Esophagus squamous epithelium (tissue), 5 donors: ENCODE data around the gene HOPX. TPM values are rescaled to one million over a fixed set of nuclear protein-coding genes. Genes with fewer than 3 reads are reported as not detected.
"Not testable (repeated sequence)": the region's sequence is repeated elsewhere in the genome, so short reads cannot be mapped to it uniquely, and the experiment has no call there.

Experiments
- DNase-seq: peaks from one replicate; lab custom pipeline; 2025; lab: John Stamatoyannopoulos, UW
- H3K27ac ChIP-seq, 4 donors: fragments of 200-600 bp; sonication (generic); one replicate each; pipeline ENCODE4 v1.5.1; 2016 to 2019; ENCODE audit warnings: mild to moderate bottlenecking in 1 of 4
- H3K27me3 ChIP-seq, 4 donors: fragments of 200-600 bp; sonication (generic); 1 replicate in 3 of 4; 2 replicates in 1 of 4; pipeline versions ENCODE4 v1.5.1 to v1.6.0; 2017 to 2021; ENCODE audit warnings: antibody characterized with exemption in 1 of 4
- H3K36me3 ChIP-seq, 3 donors: fragments of 200-600 bp; sonication (generic); one replicate each; pipeline ENCODE4 v1.5.1; 2016 to 2019
- H3K4me1 ChIP-seq, 3 donors: fragments of 200-600 bp; sonication (generic); one replicate each; pipeline ENCODE4 v1.5.1; 2017 to 2019
- H3K4me3 ChIP-seq, 4 donors: fragments of 200-600 bp; sonication (generic); 1 replicate in 3 of 4; 2 replicates in 1 of 4; pipeline ENCODE4 v1.5.1; 2016 to 2019; ENCODE audit warnings: mild to moderate bottlenecking in 2 of 4, moderate library complexity in 1 of 4
- H3K9me3 ChIP-seq, 3 donors: fragments of 200-600 bp; sonication (generic); one replicate each; pipeline ENCODE4 v1.5.1; 2016 to 2019
- CTCF ChIP-seq, 6 experiments: fragments of 450-650 bp in 4 of 6; fragments of 200-600 bp in 2 of 6; sonication (generic) in 2 of 6; IDR thresholded peaks; one replicate each; pipeline ENCODE4 v1.5.1; 2016 to 2019; ENCODE audit warnings: antibody characterized with exemption in 6 of 6, mild to moderate bottlenecking in 4 of 6, moderate library complexity in 4 of 6
- POLR2A ChIP-seq, 4 donors: fragments of 450-650 bp; IDR thresholded peaks; one replicate each; pipeline ENCODE4 v1.6.1; 2017; ENCODE audit warnings: antibody characterized with exemption in 4 of 4, mild to moderate bottlenecking in 4 of 4, moderate library complexity in 3 of 4
- WGBS, 2 donors: methylation state at CpG; one replicate each; pipeline ENCODE4 v1.1.5; 2018; 5-methylcytosine and 5-hydroxymethylcytosine counted together
- intact Hi-C: fragments of 100-400 bp; cut with DNase I; formaldehyde crosslinking; loops from one replicate; pipeline ENCODE4 v1.15.0; 2022
- total RNA-seq, 4 donors: library from RNA; depleted of rRNA; stranded (reverse); fragments of >200 nt; gene quantifications; one replicate each; pipeline ENCODE4 v1.1.0, GENCODE V29; 2016
- donor health status: DM: yes; HTN: yes; CAD: no.

HOPX gene
- total RNA-seq, 4 donors from 2014 or later = 319 to 373 (median 338) TPM

GRCh38 chr4:56698329-56698728 lies 17.2 kb upstream of the HOPX start:
- TF ChIP-seq POLR2A (IDR thresholded peaks at IDR 0.05) (no peak), CTCF (IDR thresholded peaks at IDR 0.05) (no peak)
- Histone ChIP-seq H3K4me3 (no peak overlapping the region), H3K36me3 (no peaks in the 10 kb centered on the region), H3K9me3 (no peaks in the 10 kb centered on the region), H3K27me3 (no peaks in the 10 kb centered on the region), H3K4me1 (peaks cover 0 to 6% (median 0%) of the 10 kb centered on the region in 3 donors), H3K27ac (no peak overlapping the region)
- intact Hi-C loops = no loop called here
- WGBS, 2 donors = 88 to 90% methylated on average over 4 of the region's 4 CpGs
- no peak for DNase-seq

DNA sequence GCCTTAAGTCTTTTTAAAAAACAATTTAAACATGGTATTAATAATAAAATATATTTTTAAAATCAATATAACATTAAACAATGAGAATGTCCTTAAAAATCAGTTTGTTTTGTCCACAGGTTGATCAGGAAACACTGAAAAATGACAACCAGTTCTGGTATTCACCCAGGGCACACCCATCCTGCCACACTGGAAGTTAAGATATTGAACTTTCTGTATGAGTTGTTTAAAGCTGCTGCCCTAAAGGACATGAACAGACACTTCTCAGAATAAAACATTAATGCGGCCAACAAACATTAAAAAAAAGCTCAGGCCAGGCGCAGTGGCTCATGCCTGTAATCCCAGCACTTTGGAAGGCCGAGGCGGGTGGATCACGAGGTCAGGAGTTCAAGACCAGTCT lies 15.0 kb upstream of the HOPX start:
- 49 to 51% methylated on average over 5 of the region's 5 CpGs for WGBS, 2 donors
- TF ChIP-seq CTCF (IDR thresholded peaks at IDR 0.05) = no peak
- TF ChIP-seq POLR2A (IDR thresholded peaks at IDR 0.05) = no peak
- no peaks in the 10 kb centered on the region for H3K36me3 ChIP-seq
- H3K9me3 ChIP-seq = no peaks in the 10 kb centered on the region
- H3K4me3 ChIP-seq = no peak overlapping the region
- H3K4me1 ChIP-seq = no peaks in the 10 kb centered on the region
- DNase-seq = no peak
- no peaks in the 10 kb centered on the region for H3K27me3 ChIP-seq
- intact Hi-C loops = no loop called here
- H3K27ac ChIP-seq = peak overlapping the region in 3 of 4 donors; percentile 35 to 67 (median 62)

GRCh38 chr4:56693476-56693875 lies 12.4 kb upstream of the HOPX start:
- WGBS, 2 donors = no CpG with 5 or more reads among the region's 35 CpGs
- DNase-seq, H3K27ac ChIP-seq, H3K27me3 ChIP-seq, intact Hi-C loops, H3K36me3 ChIP-seq, H3K4me1 ChIP-seq, H3K9me3 ChIP-seq, H3K4me3 ChIP-seq: not testable (repeated sequence)

DNA sequence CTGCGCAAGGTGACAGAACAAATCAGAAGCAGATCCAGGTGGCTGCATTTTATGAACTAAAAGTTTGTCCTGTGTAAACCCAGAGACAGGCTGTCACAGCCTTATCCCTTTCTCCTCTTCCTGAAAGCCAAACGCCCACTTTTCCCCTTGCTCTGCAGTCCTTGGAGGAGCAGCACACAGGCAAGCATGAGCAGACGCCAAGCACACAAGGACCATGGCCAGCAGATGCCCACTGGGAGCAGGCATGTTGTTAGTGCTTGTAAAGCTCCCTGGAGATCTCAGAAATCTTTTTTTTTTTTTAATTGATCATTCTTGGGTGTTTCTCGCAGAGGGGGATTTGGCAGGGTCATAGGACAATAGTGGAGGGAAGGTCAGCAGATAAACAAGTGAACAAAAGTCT lies 11.5 kb upstream of the HOPX start:
- no peak for DNase-seq
- 8 to 74% methylated on average over 2 to 3 of the region's 4 CpGs for WGBS, 2 donors
- TF ChIP-seq CTCF (IDR thresholded peaks at IDR 0.05) (no peak), POLR2A (IDR thresholded peaks at IDR 0.05) (no peak)
- no peak overlapping the region for H3K27ac ChIP-seq
- H3K27me3 ChIP-seq = no peaks in the 10 kb centered on the region
- H3K4me3 ChIP-seq = no peak overlapping the region
- H3K4me1 ChIP-seq = no peaks in the 10 kb centered on the region
- intact Hi-C loops = no loop called here
- no peaks in the 10 kb centered on the region for H3K9me3 ChIP-seq
- H3K36me3 ChIP-seq = no peaks in the 10 kb centered on the region

- Histone ChIP-seq H3K4me3 (no peak overlapping the region), H3K4me1 (no peaks in the 10 kb centered on the region), H3K36me3 (no peaks in the 10 kb centered on the region), H3K9me3 (no peaks in the 10 kb centered on the region), H3K27ac (no peak overlapping the region), H3K27me3 (no peaks in the 10 kb centered on the region)
- 62 to 72% methylated on average over 3 of the region's 3 CpGs for WGBS, 2 donors
- no peak for DNase-seq
- intact Hi-C loops = no loop called here
- TF ChIP-seq CTCF (IDR thresholded peaks at IDR 0.05) (no peak), POLR2A (IDR thresholded peaks at IDR 0.05) (no peak)
Measured at GRCh38 chr4:56691425-56691824, 10.3 kb upstream of the HOPX start.

DNA sequence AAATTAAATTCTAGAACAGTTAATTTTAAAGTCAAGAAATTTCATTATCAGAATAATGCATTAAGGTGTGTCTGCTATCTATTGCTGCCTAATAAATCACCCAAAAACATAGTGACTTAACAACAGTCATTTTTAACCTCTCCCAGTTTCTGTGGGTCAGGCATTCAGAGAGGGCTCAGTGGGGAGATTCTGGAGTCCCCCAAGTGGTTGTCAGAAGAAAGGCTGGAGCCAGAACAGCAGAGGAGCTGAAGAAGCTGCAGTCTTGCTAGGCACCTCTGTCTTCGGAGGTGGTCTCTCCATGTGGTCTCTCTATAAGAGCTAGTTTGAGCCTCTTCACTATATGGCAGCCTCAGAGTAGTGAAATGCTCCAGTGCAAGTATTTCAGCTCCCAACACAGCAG lies 9.3 kb upstream of the HOPX start:
- TF ChIP-seq CTCF (IDR thresholded peaks at IDR 0.05) (no peak), POLR2A (IDR thresholded peaks at IDR 0.05) (no peak)
- H3K4me1 ChIP-seq = no peaks in the 10 kb centered on the region
- no peak overlapping the region for H3K4me3 ChIP-seq
- DNase-seq = no peak
- no peaks in the 10 kb centered on the region for H3K9me3 ChIP-seq
- no peak overlapping the region for H3K27ac ChIP-seq
- 83 to 91% methylated on average over 1 of the region's 1 CpG for WGBS, 2 donors
- H3K36me3 ChIP-seq = no peaks in the 10 kb centered on the region
- no peaks in the 10 kb centered on the region for H3K27me3 ChIP-seq
- intact Hi-C loops = no loop called here
